ENCODE measurements around the gene ZNF462.

GRCh38 chr9:106816524-106816923 is 46.4 kb upstream of the ZNF462 start:
- TF ChIP-seq POLR2A (IDR thresholded peaks at IDR 0.05), result no peak
- TF ChIP-seq CTCF (IDR thresholded peaks at IDR 0.05 in 4 of 5, conservative IDR thresholded peaks at IDR 0.05 in 1 of 5), result no peak

Data from gastrocnemius medialis (tissue), 4 donors.